DOHH2 (cell line): Measurements from ENCODE around the gene QSOX2.

Experiments used
- CTCF ChIP-seq: fragments of 200-600 bp; sonication (generic); IDR thresholded peaks from one replicate; pipeline ENCODE4 v1.5.1; 2014; ENCODE audit warnings: antibody characterized with exemption, mild to moderate bottlenecking, low read depth, low read length; ENCODE audit not compliant: poor library complexity, severe bottlenecking
- EZH2phosphoT487 ChIP-seq: fragments of 200-600 bp; sonication (generic); IDR thresholded peaks from 2 replicates; pipeline ENCODE4 v1.6.1; 2017; ENCODE audit warnings: borderline replicate concordance, mild to moderate bottlenecking, antibody characterized with exemption, low read length, moderate library complexity, mixed read lengths

GRCh38 chr9:136278221-136278620 lies 32.6 kb upstream of the QSOX2 start:
- TF ChIP-seq EZH2phosphoT487, result no peak
- no peak for TF ChIP-seq CTCF
